Spinal cord (tissue), 10 donors: ENCODE results near the gene EIF2A. TPM values are rescaled to one million over a fixed set of nuclear protein-coding genes. Genes with fewer than 3 reads are reported as not detected.

Experiments
- DNase-seq, 6 donors: peaks; one replicate each; pipeline versions ENCODE4 v3.0.0 to v3.0.0-alpha.2; 2013 to 2015; ENCODE audit warnings: low spot score in 6 of 6, low read depth in 4 of 6
- H3K27ac ChIP-seq: one replicate; pipeline ENCODE4 v1.5.1; 2013; ENCODE audit warnings: low read depth, low read length, control low read depth
- H3K27me3 ChIP-seq: one replicate; pipeline ENCODE4 v1.6.1; 2013; ENCODE audit warnings: low read length; ENCODE audit not compliant: control insufficient read depth, insufficient read depth
- H3K36me3 ChIP-seq: one replicate; pipeline ENCODE4 v1.6.1; 2013; ENCODE audit warnings: low read length; ENCODE audit not compliant: control insufficient read depth, insufficient read depth
- H3K4me1 ChIP-seq: one replicate; pipeline ENCODE4 v1.6.1; 2013; ENCODE audit warnings: low read length; ENCODE audit not compliant: control insufficient read depth, insufficient read depth
- H3K4me3 ChIP-seq: one replicate; pipeline ENCODE4 v1.5.1; 2013; ENCODE audit warnings: low read depth, low read length, control low read depth
- H3K9me3 ChIP-seq: one replicate; pipeline ENCODE4 v1.6.1; 2013; ENCODE audit warnings: low read length; ENCODE audit not compliant: control insufficient read depth, insufficient read depth
- WGBS: methylation state at CpG from one replicate; pipeline ENCODE4 v1.1.5; 2013; ENCODE audit warnings: missing lambda C conversion rate; ENCODE audit not compliant: insufficient coverage; 5-methylcytosine and 5-hydroxymethylcytosine counted together
- polyA plus RNA-seq, 2 donors: library from polyadenylated mRNA; unstranded; fragments of 120-200 nt; gene quantifications; one replicate each; pipeline ENCODE4 v1.2.1, GENCODE V29; 2013; ENCODE audit not compliant: insufficient read length in 2 of 2
- total RNA-seq, 2 donors: library from RNA; depleted of rRNA in 1 of 2; stranded (reverse); fragments of 120-200 nt in 1 of 2; fragments of >200 nt in 1 of 2; gene quantifications; one replicate each; pipeline versions ENCODE4 v1.2.3 to v1.2.4, GENCODE V29; 2013 to 2014
- donor health status: healthy.

EIF2A gene
- total and polyA plus RNA-seq, 4 donors, result 85.0 to 137 (median 97.0) TPM

DNA sequence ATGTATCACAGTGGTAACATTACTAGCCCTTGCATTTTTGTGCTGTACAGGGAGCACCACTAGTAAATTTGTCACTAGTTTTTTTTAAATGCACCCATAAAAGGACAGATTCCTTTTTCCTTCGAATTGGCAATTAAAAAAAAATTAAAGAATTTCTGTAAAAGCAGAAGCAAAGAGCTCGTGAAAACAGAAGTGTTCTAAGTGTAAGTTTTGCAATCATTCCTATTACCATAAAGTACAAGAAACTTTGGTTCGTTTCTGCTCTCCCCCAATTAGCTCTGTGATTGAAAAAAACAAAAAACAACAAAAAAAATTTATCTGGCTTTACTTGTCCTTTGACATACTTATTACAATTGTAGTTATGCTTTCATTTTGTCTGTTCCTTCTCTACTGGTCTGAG, 5.6 kb upstream of the EIF2A start:
- DNase-seq, result no peak
- H3K9me3 ChIP-seq, result no peaks in the 10 kb centered on the region
- H3K36me3 ChIP-seq, result no peaks in the 10 kb centered on the region
- no peaks in the 10 kb centered on the region for H3K27me3 ChIP-seq
- no CpG with 5 or more reads among the region's 3 CpGs for WGBS
- H3K4me1 ChIP-seq, result peaks cover 3% of the 10 kb centered on the region
- H3K4me3 ChIP-seq, result no peak overlapping the region
- H3K27ac ChIP-seq, result no peak overlapping the region

DNA sequence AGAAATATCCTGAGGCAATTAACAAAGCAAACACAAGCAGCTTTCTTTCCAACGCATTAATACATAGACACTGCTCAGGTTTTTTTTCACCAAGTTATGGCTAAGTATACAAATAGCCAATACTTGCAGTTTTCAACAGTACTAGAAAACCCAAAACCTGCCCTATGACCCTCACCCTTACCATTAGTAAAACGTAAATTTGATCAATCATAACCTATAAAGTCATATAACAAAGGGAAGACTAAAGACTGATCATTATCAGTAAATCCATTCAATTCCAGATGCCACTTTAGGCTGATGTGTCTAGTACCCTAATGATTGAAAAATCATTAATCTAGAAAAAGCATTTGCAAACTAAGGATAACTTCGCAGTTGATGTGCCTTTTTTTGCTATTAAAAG, 3.5 kb upstream of the EIF2A start:
- 100% methylated on average over 1 of the region's 3 CpGs for WGBS
- H3K4me3 ChIP-seq, result no peak overlapping the region
- no peaks in the 10 kb centered on the region for H3K27me3 ChIP-seq
- H3K36me3 ChIP-seq, result no peaks in the 10 kb centered on the region
- H3K27ac ChIP-seq, result no peak overlapping the region
- H3K4me1 ChIP-seq, result peaks cover 3% of the 10 kb centered on the region
- no peak for DNase-seq
- no peaks in the 10 kb centered on the region for H3K9me3 ChIP-seq

DNA sequence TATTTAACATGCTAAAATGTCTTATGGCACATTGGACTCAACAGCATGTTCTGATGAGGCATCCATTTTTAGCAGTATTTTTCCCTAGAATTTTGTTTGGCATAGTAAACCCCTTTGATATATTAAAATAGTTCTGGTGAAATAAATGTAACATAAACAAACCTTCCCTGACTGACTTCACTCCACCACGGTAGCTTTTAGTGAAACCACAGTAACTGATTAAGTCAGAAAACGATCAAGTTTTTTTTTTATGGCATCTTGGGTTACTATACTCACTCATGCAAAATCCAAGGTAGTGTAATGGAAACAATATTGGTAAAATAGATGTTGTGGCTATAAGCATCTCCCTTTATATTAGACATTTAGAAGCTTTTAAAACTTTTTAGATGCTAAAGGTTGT, 3.1 kb upstream of the EIF2A start:
- no peak for DNase-seq
- H3K36me3 ChIP-seq, result no peaks in the 10 kb centered on the region
- no peaks in the 10 kb centered on the region for H3K27me3 ChIP-seq
- no peaks in the 10 kb centered on the region for H3K9me3 ChIP-seq
- peaks cover 3% of the 10 kb centered on the region for H3K4me1 ChIP-seq
- no peak overlapping the region for H3K27ac ChIP-seq
- no peak overlapping the region for H3K4me3 ChIP-seq
- WGBS, result no CpG with 5 or more reads among the region's 2 CpGs

DNA sequence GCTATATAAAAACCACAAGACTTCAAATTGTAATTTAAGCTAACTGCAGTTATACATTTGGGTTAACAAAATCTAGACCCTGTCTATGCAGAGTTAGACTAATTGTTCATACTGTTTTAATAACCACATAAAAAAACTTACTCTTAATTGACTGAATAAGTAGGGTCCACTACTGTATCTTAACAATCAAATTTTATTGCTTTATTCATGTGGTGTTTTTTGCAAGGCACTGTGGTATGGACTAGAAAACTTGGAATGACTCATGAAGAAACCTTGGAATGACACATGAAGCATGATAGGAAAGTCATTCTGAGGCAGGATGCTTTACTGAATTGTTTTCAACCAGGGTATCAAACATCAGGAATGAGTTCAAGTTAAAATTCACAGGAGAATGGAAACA, 2.5 kb upstream of the EIF2A start:
- H3K27ac ChIP-seq, result no peak overlapping the region
- no peaks in the 10 kb centered on the region for H3K36me3 ChIP-seq
- no peaks in the 10 kb centered on the region for H3K27me3 ChIP-seq
- H3K4me1 ChIP-seq, result peaks cover 3% of the 10 kb centered on the region
- DNase-seq, result no peak
- H3K9me3 ChIP-seq, result no peaks in the 10 kb centered on the region
- no peak overlapping the region for H3K4me3 ChIP-seq

DNA sequence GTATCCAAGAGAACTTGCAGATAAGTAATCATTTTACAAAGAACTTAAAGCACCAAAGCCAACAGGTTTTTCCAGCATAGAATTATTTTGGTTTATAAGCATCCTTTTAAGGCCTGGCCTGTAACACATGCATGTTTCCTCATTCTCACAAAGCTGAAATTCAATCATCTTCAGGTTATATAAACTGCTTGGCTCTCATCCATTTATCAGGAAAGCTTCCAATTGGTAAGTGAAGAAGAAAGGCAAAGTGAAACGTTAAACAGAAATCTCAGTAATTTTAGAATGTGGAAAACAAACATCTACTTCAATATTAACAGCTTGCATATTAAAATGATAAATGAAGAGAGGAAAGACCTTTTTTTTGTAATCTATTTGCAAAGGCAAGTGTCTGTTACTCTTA, 1.9 kb upstream of the EIF2A start:
- H3K4me3 ChIP-seq, result peak overlapping the region; percentile 93
- H3K36me3 ChIP-seq, result no peaks in the 10 kb centered on the region
- no peaks in the 10 kb centered on the region for H3K9me3 ChIP-seq
- peaks cover 3% of the 10 kb centered on the region for H3K4me1 ChIP-seq
- WGBS, result no CpG with 5 or more reads among the region's 1 CpG
- no peak for DNase-seq
- H3K27ac ChIP-seq, result no peak overlapping the region
- H3K27me3 ChIP-seq, result no peaks in the 10 kb centered on the region

DNA sequence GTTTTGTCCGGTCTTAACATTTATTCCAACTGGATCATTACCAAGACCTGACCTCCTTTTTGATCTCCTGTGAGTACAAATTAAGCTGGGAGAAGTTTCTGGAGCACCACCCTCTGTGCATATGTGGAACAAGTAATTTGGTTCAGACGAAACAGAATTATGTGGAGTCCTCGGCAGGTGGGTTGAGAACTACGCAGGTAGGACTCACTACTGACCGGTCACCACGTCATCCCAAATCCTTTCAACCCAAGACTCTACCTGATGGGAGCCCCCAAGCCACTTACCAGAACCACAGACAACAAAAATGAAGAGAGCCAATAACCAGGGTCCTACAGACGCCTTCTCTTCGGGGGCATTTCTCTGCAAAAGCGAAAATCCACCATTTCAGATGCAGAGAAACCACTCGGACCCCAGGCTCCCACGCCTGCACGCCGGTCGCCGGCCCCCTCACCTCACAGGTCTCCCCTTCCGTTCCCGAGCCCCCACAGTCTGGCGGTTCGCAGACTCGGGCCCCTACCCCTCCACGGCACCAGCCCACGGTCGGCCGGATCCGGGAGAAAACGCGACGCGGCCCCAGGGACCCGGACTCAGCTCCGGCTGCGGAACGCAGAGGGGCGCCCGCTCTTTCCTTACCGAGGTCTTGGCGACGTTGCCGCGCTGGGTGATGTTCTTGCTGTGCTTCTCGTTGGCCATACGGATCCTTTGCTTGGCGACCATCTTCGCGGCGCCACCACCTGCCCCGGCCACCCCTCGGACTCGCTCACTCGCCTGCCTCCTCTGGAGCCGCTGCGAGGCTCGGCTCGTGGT, 965 bp upstream of the EIF2A start:
- WGBS, result under 1% methylated on average over 50 of the region's 54 CpGs
- DNase-seq, result peak in 3 of 6 donors; percentile 19 to 77 (median 46)
- no peaks in the 10 kb centered on the region for H3K9me3 ChIP-seq
- H3K36me3 ChIP-seq, result no peaks in the 10 kb centered on the region
- H3K4me3 ChIP-seq, result peak overlapping the region; percentile 93
- peak overlapping the region; percentile 96 for H3K27ac ChIP-seq
- peaks cover 3% of the 10 kb centered on the region for H3K4me1 ChIP-seq
- no peaks in the 10 kb centered on the region for H3K27me3 ChIP-seq

DNA sequence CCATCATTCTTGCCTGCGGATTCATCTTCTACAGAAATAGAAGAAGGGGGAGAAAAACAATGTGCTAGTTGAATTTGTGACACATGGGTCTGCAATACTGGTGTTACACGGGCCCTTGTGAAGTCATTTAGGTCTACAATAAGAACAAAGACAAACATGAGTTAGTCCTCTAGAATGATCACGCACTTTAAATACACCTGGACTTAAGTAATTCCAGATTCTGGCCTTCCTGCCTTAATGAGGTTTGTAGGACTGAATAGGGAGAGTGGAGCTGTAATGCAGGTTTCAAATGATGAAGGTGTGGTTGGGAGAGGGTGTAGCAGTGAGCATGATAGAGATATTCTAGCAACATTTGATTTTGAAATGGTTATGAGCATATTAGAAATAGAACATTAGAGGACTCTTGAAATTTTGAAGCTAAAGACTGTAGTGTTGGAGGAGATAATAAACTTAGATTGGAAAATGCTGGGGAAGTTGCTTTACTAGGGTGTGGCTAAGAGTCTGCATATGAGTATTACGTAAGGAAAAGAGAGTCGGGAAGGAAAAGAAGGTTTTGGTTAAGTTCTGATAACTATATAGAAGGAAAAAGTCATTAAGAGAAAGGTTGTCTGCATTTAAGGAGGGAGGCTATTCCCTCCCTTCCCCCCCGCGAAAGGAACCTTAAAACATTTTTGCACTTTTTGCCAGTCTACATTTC, 606 bp downstream of the EIF2A start:
- peak overlapping the region; percentile 93 for H3K4me3 ChIP-seq
- peaks cover 3% of the 10 kb centered on the region for H3K4me1 ChIP-seq
- H3K27me3 ChIP-seq, result no peaks in the 10 kb centered on the region
- H3K36me3 ChIP-seq, result no peaks in the 10 kb centered on the region
- no peak for DNase-seq
- H3K9me3 ChIP-seq, result no peaks in the 10 kb centered on the region
- peak overlapping the region; percentile 96 for H3K27ac ChIP-seq
- 15% methylated on average over 2 of the region's 7 CpGs for WGBS

DNA sequence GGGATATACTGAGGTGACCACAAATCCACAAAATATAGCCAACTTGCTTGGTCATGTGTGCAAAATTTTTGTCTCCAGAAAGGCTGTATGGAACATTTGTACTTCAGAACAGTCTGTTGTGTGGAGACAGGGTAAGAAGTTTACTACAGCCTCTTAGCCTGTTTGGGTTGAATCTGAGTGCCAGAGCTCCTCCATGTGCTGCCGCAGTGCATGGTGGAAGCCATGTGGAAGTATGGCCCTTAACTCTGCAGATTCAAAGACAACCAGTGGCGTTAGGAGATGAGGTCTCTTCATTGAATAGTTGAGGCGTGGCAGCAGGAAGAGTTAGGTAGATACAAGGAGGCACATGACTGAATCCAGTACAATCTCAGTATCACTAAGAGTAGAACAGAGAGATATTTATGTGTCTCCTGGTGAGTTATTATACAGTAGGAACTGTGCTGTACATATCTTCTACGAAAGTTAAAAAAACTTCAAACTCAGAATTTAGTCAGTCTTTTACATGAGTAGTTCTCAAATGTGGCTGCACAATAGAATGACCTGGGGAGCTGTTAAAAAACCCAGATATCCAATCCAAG, 9.4 kb downstream of the EIF2A start:
- Histone ChIP-seq H3K27ac (no peak overlapping the region), H3K4me1 (no peaks in the 10 kb centered on the region), H3K36me3 (peaks cover 22% of the 10 kb centered on the region), H3K27me3 (no peaks in the 10 kb centered on the region), H3K4me3 (no peak overlapping the region), H3K9me3 (no peaks in the 10 kb centered on the region)
- 90% methylated on average over 1 of the region's 4 CpGs for WGBS
- no peak for DNase-seq

DNA sequence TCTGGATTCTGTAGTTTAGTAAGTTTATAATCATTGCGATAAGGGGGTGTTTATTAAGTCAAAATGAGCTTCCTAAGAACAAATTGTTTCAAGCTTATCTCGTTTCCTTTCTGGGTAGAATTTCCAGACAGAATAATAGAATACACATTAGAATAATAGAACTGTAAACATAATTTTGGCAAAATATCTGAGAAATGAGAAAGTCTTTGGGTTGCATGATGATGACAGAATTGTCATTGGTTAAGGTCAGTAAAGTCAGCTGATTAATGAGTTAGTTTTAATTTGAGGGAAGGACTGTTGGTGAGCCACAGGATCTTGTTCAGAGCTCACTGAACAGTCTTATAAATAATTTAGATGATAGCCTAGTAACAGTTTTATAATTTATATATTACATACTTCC, 10.2 kb downstream of the EIF2A start:
- DNase-seq, result no peak
- Histone ChIP-seq H3K27ac (no peak overlapping the region), H3K36me3 (peaks cover 24% of the 10 kb centered on the region), H3K9me3 (no peaks in the 10 kb centered on the region), H3K4me1 (no peaks in the 10 kb centered on the region), H3K27me3 (no peaks in the 10 kb centered on the region), H3K4me3 (no peak overlapping the region)
- no CpG with 5 or more reads among the region's 2 CpGs for WGBS
